Measurements from ENCODE around the gene KRT75.

Gene KRT75

DNA sequence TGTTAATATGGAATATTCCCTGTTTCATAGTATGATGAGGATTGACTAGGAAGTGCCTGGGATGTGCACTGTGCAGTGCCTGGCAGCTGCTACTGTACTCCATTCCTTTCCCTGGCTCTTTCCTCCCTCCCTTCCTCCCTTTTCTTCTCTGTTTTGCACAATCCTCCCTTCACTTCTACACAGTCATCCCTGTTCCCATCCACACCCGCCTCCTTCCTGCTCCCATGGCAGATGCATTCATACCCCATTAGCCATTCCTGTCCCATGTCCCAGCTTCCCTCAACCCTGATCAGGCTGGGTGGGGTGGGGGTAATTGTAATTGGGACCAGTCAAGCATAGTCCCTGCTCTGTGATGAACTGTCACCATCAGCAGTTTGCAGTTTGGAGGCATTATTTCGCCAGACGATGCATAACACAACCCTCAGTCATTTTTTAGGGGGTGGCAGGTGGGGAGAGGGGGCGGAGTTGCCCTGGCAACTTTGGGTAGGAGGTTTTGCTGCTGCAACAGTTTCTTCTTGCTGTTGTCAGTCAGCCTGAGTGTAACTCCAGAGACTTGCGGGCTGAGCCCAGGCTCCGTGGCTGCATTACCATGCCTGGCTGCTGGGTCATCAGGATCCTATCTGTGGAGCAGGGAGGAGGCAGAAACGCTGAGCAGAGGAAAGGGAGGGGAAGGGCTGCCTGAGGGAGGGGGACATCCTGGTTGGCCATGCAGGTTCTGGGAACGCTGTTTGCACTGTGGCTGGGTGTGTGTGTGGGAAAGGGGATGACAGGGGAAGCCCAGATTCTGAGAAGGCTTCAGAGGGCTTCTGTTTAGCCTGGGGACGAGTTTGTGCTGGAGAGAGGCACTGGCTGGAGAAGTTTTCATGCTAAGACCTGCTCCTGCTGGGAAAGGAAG is 44.6 kb downstream of the KRT75 start:
- no peaks in the 10 kb centered on the region for H3K4me1 Mint-ChIP-seq (ENCODE audit: low read depth in 2 of 2)
- no peak overlapping the region for H3K4me3 Mint-ChIP-seq
- ATAC-seq (replicated peaks) (no peak), DNase-seq (no peak)
- H3K27ac Mint-ChIP-seq = no peak overlapping the region
- H3K9me3 Mint-ChIP-seq = no peaks in the 10 kb centered on the region
- peaks cover 8 to 11% of the 10 kb centered on the region in 2 donors for H3K27me3 Mint-ChIP-seq
- H3K36me3 Mint-ChIP-seq (ENCODE audit: insufficient read depth) = no peaks in the 10 kb centered on the region

DNA sequence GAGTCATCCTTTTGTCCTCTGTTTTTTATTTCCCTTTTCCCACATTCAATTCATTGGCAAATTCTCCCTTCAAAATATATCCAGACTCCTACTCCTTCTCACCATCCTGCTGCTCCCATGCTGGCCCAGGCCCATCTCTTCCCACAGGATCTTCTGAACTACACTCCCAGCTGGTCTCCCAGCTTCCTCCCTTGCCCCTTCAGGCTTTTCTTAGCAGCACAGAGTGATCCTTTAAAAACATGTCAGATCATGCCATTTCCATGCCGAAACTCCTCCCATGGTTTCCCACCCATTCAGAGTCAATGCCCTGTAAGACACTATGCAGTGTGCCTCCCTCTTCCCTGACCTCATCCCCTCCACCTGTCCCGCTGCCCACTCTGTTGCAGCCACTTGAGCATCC is 46.3 kb downstream of the KRT75 start:
- Mint-ChIP-seq H3K4me1 (ENCODE audit: low read depth in 2 of 2) (peaks cover 4% of the 10 kb centered on the region in 2 donors), H3K9me3 (no peaks in the 10 kb centered on the region), H3K27me3 (peaks cover 4 to 8% of the 10 kb centered on the region in 2 donors), H3K27ac (no peak overlapping the region), H3K36me3 (ENCODE audit: insufficient read depth) (no peaks in the 10 kb centered on the region), H3K4me3 (no peak overlapping the region)
- ATAC-seq (replicated peaks) (no peak), DNase-seq (no peak)

GRCh38 chr12:52385226-52385702 is 48.9 kb downstream of the KRT75 start, which contains the start of gene KRT84:
KRT84 (minus strand) TSS chr12:52385652; CDS start chr12:52385585, 67 bp downstream.
- DNase-seq (no peak), ATAC-seq (replicated peaks) (no peak)
- Mint-ChIP-seq H3K27me3 (peaks cover 0 to 8% of the 10 kb centered on the region in 2 donors), H3K4me3 (no peak within 1 kb of the TSS), H3K36me3 (ENCODE audit: insufficient read depth) (no peaks in the 10 kb centered on the region), H3K9me3 (no peaks in the 10 kb centered on the region), H3K4me1 (ENCODE audit: low read depth in 2 of 2) (peaks cover 8 to 12% of the 10 kb centered on the region in 2 donors), H3K27ac (no peak within 1 kb of the TSS)

DNA sequence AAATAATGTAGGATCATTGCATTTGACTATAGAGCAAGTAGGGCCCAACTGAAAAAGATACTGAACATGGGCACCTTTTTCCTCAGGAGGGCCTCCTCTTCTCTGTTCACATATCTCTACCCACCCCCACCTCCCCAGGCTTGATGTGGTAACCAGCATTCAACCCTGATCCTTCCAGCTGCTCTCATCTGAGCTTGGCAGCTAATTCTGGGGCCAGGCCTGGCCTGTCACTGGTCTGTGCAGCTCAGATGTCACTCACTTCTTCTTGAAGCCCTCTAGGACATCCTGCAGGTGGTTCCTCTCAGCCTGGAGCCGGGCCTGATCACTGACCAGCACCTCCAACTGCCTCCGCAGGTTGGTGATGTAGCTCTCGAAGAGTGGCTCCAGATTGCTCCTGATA is 50.8 kb downstream of the KRT75 start:
- Mint-ChIP-seq H3K4me3 (no peak overlapping the region), H3K27me3 (peaks cover 10 to 13% of the 10 kb centered on the region in 2 donors), H3K27ac (no peak overlapping the region), H3K36me3 (ENCODE audit: insufficient read depth) (no peaks in the 10 kb centered on the region), H3K4me1 (ENCODE audit: low read depth in 2 of 2) (peaks cover 8 to 12% of the 10 kb centered on the region in 2 donors), H3K9me3 (no peaks in the 10 kb centered on the region)
- no peak for ATAC-seq (replicated peaks)
- DNase-seq = no peak

GRCh38 chr12:52382854-52383253 is 51.3 kb downstream of the KRT75 start:
- Mint-ChIP-seq H3K27me3 (peaks cover 10 to 18% of the 10 kb centered on the region in 2 donors), H3K36me3 (ENCODE audit: insufficient read depth) (no peaks in the 10 kb centered on the region), H3K9me3 (no peaks in the 10 kb centered on the region), H3K4me1 (ENCODE audit: low read depth in 2 of 2) (peaks cover 8 to 12% of the 10 kb centered on the region in 2 donors), H3K4me3 (no peak overlapping the region), H3K27ac (peak overlapping the region in 1 of 2 donors; percentile 84)
- DNase-seq (no peak), ATAC-seq (replicated peaks) (peak; percentile 37)

GRCh38 chr12:52381206-52381605 is 53.0 kb downstream of the KRT75 start:
- ATAC-seq (replicated peaks) (no peak), DNase-seq (no peak)
- H3K4me1 Mint-ChIP-seq (ENCODE audit: low read depth in 2 of 2) = peaks cover 8 to 12% of the 10 kb centered on the region in 2 donors
- H3K27ac Mint-ChIP-seq = no peak overlapping the region
- no peaks in the 10 kb centered on the region for H3K36me3 Mint-ChIP-seq (ENCODE audit: insufficient read depth)
- H3K9me3 Mint-ChIP-seq = no peaks in the 10 kb centered on the region
- H3K4me3 Mint-ChIP-seq = no peak overlapping the region
- H3K27me3 Mint-ChIP-seq = peaks cover 27 to 34% of the 10 kb centered on the region in 2 donors

DNA sequence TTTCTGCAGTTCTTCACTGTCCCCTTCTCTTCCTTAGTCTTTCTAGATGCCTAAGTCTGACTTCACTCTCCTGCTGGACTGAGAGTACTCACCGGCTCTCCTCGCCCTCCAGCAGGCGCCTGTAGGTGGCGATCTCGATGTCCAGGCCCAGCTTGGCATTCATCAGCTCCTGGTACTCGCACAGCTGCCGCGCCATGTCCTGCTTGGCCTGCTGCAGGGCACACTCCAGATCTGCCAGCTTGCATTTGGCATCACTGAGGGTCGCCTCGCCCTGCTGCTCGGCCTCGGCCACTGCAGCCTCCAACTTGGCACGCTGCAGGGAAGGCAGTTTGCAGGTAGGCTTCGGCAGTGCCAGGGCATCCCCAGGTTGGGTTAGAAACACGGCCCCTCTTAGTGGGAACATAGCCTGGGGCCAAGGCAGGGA is 53.9 kb downstream of the KRT75 start:
- no peaks in the 10 kb centered on the region for H3K9me3 Mint-ChIP-seq
- peaks cover 27 to 43% of the 10 kb centered on the region in 2 donors for H3K27me3 Mint-ChIP-seq
- no peak for DNase-seq

DNA sequence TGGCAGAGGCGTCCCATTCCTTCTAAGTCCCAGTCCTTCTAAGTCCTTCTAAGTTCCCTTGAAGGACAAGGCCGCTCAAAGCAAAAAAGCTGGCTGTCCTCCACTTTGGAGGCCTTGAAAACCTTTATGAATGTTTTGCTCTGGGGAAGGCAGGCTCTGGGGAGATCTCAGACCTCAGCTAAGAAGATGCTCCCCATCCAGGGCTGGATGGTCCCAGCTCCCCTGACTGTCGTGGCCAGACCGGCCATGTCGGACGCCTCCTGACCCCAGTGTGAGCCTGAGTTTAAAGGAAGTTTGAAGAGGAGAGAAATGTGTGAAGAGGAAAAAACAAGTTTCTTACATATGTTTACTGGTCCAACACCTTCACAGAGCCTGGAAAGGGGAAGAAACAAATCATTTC is 54.6 kb downstream of the KRT75 start:
- Mint-ChIP-seq H3K4me1 (ENCODE audit: low read depth in 2 of 2) (peaks cover 8 to 12% of the 10 kb centered on the region in 2 donors), H3K27me3 (peaks cover 27 to 43% of the 10 kb centered on the region in 2 donors), H3K4me3 (no peak overlapping the region), H3K36me3 (ENCODE audit: insufficient read depth) (no peaks in the 10 kb centered on the region), H3K9me3 (no peaks in the 10 kb centered on the region), H3K27ac (no peak overlapping the region)
- ATAC-seq (replicated peaks) (no peak), DNase-seq (no peak)

More for the DNA sequence above, 53.9 kb downstream of the KRT75 start:
- H3K27ac Mint-ChIP-seq = no peak overlapping the region
- H3K36me3 Mint-ChIP-seq (ENCODE audit: insufficient read depth) = no peaks in the 10 kb centered on the region
- H3K4me1 Mint-ChIP-seq (ENCODE audit: low read depth in 2 of 2) = peaks cover 8 to 12% of the 10 kb centered on the region in 2 donors
- no peak for ATAC-seq (replicated peaks)
- H3K4me3 Mint-ChIP-seq = no peak overlapping the region

DNA sequence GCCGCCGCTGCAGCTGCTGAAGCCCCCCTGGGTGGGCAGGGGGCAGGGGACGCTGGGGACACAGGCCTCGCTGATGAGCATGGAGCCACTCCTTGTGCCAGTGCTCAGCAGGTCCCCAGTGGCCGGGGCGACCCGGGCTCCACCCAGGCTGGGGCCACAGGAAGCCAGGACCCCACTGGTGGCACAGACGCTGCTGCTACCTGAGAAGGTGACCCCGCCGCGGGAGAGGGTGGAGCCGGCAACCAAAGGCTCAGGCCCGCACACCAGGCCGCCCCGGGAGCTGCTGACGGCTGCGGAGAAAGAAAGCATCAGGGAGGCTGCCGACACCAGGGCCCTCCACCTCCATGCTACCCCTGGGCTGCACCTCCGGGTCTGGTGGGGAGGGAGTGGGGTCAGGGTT is 56.1 kb downstream of the KRT75 start:
- H3K27ac Mint-ChIP-seq = no peak overlapping the region
- peaks cover 6 to 10% of the 10 kb centered on the region in 2 donors for H3K4me1 Mint-ChIP-seq (ENCODE audit: low read depth in 2 of 2)
- H3K9me3 Mint-ChIP-seq = no peaks in the 10 kb centered on the region
- H3K36me3 Mint-ChIP-seq (ENCODE audit: insufficient read depth) = no peaks in the 10 kb centered on the region
- H3K27me3 Mint-ChIP-seq = peaks cover 27 to 43% of the 10 kb centered on the region in 2 donors
- H3K4me3 Mint-ChIP-seq = no peak overlapping the region
- DNase-seq (no peak), ATAC-seq (replicated peaks) (no peak)

- H3K9me3 Mint-ChIP-seq = no peaks in the 10 kb centered on the region
- no peak overlapping the region for H3K27ac Mint-ChIP-seq
- no peak for ATAC-seq (replicated peaks)
- H3K4me1 Mint-ChIP-seq (ENCODE audit: low read depth in 2 of 2) = peaks cover 0 to 5% of the 10 kb centered on the region in 2 donors
- no peaks in the 10 kb centered on the region for H3K36me3 Mint-ChIP-seq (ENCODE audit: insufficient read depth)
- H3K27me3 Mint-ChIP-seq = peaks cover 27 to 44% of the 10 kb centered on the region in 2 donors
- no peak overlapping the region for H3K4me3 Mint-ChIP-seq
- DNase-seq = no peak
Measured at GRCh38 chr12:52377266-52377665, 56.9 kb downstream of the KRT75 start.

Data from effector memory CD8-positive, alpha-beta T cell (primary cell).